H1 (cell line): ENCODE data around the gene UPF3A.

ENCODE experiments used
- CHD2 ChIP-seq: IDR thresholded peaks from 2 replicates; pipeline ENCODE4 v1.6.1; 2012; ENCODE audit warnings: low read length, improper control_type of control experiment
- EZH2 ChIP-seq: fragments of 200-600 bp; sonication (generic); IDR thresholded peaks from 2 replicates; pipeline ENCODE4 v1.7.1; 2012; ENCODE audit warnings: low read depth, mild to moderate bottlenecking, moderate library complexity, low read length, inconsistent platforms; ENCODE audit not compliant: severe bottlenecking
- POLR2AphosphoS5 ChIP-seq: IDR thresholded peaks from 2 replicates; pipeline ENCODE4 v1.6.1; 2011; ENCODE audit warnings: low read depth, low read length
- SAP30 ChIP-seq: fragments of 300-600 bp; sonication (generic); IDR thresholded peaks from 2 replicates; pipeline ENCODE4 v1.7.1; 2012; ENCODE audit warnings: low read length, moderate library complexity, mild to moderate bottlenecking, inconsistent platforms; ENCODE audit not compliant: insufficient read depth, insufficient replicate concordance
- TF ChIP-seq, protein P1 (sequence below), 3 experiments: IDR thresholded peaks; 1 replicate in 2 of 3; 2 replicates in 1 of 3; pipeline versions ENCODE4 v1.5.1 to v1.6.1; 2011; ENCODE audit warnings: low read length in 3 of 3, mild to moderate bottlenecking in 3 of 3, inconsistent platforms in 2 of 3, low read depth in 1 of 3, moderate library complexity in 1 of 3; ENCODE audit not compliant: insufficient read depth in 1 of 3; ENCODE audit errors: control extremely low read depth in 1 of 3

DNA sequence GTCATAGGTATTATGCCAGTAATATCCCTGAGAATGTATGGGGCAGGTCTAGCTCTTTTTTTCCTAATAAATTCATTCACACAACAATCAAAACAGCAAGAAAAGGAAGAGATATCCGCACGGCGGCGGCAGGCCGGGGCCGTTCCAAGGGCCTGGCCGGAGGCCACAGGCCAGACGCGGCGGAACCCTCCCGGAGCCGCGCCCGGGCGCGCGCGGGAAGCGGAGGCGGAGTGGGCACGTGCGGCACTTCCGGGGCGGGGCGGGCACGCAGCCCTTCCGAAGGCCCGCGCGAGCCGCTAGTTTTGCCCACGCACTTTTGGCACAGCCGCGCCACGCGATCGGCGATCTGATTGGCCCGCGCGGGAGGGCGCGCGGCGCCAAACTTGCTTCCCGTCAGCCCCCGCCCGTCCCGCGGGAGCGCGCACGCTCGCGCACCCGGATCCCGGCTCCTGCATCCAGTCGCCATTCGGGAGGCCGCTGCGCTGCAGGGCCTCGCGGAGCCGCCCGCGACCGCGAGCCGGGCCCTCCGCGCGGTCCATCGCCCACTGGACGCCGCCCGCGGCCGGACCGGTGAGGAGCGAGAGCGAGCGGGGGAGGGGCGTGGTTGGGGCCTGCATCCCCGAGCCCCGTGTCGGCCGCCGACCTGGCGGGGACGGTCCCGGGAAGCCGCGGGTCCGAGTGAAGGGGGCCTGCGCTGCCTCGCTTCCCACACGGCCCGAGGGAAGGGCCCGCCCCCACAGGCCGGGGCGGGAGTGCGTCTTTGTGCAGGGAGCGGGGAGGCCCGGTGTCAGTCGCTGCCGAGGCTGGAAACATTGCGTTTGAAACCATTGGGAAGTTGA, 32.9 kb downstream of the UPF3A start, which contains the start of gene CHAMP1:
- TF ChIP-seq, protein P1, sequence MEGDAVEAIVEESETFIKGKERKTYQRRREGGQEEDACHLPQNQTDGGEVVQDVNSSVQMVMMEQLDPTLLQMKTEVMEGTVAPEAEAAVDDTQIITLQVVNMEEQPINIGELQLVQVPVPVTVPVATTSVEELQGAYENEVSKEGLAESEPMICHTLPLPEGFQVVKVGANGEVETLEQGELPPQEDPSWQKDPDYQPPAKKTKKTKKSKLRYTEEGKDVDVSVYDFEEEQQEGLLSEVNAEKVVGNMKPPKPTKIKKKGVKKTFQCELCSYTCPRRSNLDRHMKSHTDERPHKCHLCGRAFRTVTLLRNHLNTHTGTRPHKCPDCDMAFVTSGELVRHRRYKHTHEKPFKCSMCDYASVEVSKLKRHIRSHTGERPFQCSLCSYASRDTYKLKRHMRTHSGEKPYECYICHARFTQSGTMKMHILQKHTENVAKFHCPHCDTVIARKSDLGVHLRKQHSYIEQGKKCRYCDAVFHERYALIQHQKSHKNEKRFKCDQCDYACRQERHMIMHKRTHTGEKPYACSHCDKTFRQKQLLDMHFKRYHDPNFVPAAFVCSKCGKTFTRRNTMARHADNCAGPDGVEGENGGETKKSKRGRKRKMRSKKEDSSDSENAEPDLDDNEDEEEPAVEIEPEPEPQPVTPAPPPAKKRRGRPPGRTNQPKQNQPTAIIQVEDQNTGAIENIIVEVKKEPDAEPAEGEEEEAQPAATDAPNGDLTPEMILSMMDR (IDR thresholded peaks at IDR 0.05; ENCODE audit: control extremely low read depth in 1 of 3, insufficient read depth in 1 of 3, low read depth in 1 of 3, low read length in 3 of 3), result peak in 1 of 3 experiments; percentile 3; a peak in 2 of 4 replicates
- no peak for TF ChIP-seq SAP30
- no peak for TF ChIP-seq CHD2
- TF ChIP-seq POLR2AphosphoS5, result peak; percentile 60
- no peak for TF ChIP-seq EZH2
